Embryonic facial prominence (tissue), 1 donor: ENCODE measurements around the gene SFXN2.
"Not testable (repeated sequence)": the region's sequence is repeated elsewhere in the genome, so short reads cannot be mapped to it uniquely, and the experiment has no call there.

ENCODE experiments used
- DNase-seq: peaks from one replicate; pipeline ENCODE4 v3.0.0-alpha.2; 2016; ENCODE audit errors: extremely low spot score

Gene SFXN2

DNA sequence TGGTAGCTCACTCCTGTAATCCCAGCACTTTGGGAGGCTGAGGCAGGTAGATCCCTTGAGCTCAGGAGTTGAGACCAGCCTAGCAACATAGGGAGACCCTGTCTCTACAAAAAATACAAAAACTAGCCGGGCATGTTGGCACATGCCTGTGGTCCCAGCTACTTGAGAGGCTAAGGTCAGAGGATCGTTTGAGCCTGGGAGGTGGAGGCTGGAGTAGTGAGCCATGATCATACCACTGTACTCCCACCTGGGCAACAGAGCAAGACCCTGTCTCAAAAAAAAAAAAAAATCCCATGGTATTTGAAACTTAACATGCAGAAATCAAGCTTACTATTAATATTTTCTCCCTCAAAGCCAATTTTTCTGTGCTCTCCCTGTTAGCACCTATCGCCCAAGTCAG is 5.9 kb downstream of the SFXN2 start:
- DNase-seq: no peak

GRCh38 chr10:102720775-102721301 is 6.4 kb downstream of the SFXN2 start:
- no peak for DNase-seq

DNA sequence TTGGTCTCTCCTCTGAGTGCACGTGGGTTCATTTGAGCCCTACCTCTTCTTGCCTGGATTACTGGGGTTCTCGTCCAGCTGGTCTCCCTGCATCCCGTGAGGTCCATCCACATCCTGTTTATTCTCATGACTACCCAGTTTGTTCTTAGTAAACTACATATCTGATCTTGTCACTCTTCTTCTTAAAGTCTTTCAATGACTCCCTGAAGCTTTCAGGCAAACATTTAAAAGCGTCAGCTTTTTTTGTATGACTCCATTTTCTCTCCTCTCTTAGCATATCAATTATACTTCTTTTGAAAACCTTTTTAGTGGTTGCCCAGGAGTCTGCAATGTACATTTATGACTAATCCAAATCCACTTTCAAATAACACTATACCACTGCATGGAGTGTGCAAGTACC is 7.5 kb downstream of the SFXN2 start:
- no peak for DNase-seq

DNA sequence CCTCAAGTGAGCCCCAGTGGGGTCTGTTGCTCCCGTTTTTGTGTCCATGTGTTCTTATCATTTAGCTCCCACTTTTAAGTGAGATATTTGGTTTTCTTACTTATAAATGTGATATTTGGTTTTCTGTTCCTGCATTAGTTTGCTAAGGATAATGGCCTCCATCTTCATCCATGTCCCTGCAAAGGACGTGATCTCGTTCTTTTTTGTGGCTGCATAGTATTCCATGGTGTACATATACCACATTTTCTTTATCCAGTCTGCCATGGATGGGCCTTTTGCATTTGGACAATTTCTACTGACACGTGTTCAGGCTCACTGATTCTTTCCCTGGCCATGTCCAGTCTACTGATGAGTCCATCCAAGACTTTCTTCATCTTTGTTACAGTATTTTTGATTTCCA is 9.6 kb downstream of the SFXN2 start:
- no peak for DNase-seq

DNA sequence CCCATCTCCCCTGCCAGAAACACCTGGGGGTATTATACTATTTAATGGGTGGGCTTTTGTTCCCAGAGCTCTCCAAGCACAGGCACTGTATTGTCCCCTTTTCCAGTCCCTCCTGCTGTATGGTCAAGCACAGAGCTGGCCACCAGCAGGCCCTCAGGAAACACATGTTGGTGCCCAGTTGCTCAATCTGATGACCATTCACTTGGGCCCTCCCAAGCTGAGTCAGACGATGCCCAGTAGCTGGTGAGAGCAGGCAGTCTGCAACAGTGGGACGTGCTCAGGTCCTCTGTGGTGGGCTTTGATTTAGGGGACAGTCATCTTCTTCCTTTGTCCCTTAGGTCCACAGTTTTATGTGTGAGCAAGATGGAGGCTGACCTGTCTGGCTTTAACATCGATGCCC is 11.8 kb downstream of the SFXN2 start:
- no peak for DNase-seq

- DNase-seq: no peak
Measured at GRCh38 chr10:102727037-102727818, 12.8 kb downstream of the SFXN2 start.

- no peak for DNase-seq
Measured at GRCh38 chr10:102729029-102730026, 14.9 kb downstream of the SFXN2 start.

DNA sequence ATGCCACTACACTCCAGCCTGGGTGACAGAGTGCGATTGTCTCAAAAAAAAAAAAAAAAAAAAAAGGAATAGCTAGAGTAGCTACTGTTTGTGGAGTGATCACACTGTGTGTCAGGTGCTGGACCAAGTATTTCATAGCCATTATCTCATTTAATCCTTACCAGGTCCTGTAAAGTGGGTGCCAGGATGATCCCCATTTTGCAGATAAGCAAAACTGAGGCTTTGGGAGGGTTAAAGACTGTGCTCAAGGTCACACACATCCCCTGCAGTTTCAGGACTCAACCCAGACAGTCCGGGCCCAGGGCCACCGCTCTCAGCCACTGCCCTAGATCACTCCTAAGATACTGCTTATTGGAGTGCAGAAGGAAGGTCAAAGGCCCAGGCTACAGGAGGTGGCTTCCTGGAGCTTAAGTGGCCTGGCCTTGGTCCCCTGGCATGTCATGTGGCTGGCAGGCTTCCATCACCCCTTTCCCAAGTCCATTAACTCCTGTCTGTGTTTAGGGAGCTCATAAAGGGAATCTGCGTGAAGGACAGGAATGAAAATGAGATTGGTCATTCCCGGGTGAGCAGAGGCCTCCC is 16.9 kb downstream of the SFXN2 start:
- DNase-seq: no peak

DNA sequence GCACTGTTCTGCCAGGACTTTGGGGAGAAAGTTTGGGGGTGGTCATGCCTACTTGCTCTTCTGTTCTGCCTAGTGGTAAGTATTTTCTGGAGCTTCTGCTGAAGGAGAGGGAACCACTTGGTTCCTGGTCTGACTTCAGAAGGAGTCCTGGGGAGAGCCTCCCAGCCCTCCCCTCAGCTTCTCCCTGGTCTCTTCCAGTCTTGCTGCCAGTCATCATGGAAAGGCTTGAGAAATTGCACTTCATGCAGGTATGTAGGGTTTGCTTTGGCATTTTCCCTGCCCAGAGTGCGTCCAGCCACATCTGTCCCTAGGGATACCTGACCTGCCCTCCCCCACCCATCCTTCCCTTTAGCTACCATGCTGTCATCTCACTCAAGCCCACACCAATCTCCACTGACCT is 18.2 kb downstream of the SFXN2 start:
- no peak for DNase-seq

DNA sequence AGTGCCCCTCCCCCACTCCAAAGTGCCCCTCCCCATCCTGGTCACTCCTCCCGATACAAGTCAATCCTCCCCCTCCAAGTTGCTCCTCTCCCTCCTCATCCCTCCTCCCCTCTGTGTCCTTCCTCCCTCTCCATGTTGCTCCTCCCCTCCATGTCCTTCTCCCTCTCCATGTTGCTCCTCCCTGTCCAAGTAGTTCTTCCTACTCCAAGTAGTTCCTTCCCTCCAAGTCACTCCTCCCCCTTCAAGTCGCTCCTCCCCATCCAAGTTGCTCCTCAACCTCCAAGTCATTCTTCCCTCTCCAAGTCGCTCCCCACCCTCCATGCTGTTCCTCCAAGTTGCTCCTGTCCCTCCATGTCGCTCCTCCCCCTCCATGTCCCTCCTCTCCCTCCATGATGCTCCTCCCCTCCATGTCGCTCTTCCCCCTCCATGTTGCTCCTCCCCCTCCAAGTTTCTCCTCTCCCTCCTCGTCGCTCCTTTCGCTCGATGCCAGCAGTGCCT is 20.7 kb downstream of the SFXN2 start:
- DNase-seq: no peak

- DNase-seq: no peak
Measured at GRCh38 chr10:102738692-102739121, 24.3 kb downstream of the SFXN2 start.

- no peak for DNase-seq
Measured at GRCh38 chr10:102740229-102740628, 25.8 kb downstream of the SFXN2 start.

- no peak for DNase-seq
Measured at GRCh38 chr10:102741726-102742237, 27.3 kb downstream of the SFXN2 start.

- DNase-seq: not testable (repeated sequence)
Measured at GRCh38 chr10:102742313-102742712, 27.9 kb downstream of the SFXN2 start.

GRCh38 chr10:102743078-102743587 is 28.7 kb downstream of the SFXN2 start:
- DNase-seq: no peak

DNA sequence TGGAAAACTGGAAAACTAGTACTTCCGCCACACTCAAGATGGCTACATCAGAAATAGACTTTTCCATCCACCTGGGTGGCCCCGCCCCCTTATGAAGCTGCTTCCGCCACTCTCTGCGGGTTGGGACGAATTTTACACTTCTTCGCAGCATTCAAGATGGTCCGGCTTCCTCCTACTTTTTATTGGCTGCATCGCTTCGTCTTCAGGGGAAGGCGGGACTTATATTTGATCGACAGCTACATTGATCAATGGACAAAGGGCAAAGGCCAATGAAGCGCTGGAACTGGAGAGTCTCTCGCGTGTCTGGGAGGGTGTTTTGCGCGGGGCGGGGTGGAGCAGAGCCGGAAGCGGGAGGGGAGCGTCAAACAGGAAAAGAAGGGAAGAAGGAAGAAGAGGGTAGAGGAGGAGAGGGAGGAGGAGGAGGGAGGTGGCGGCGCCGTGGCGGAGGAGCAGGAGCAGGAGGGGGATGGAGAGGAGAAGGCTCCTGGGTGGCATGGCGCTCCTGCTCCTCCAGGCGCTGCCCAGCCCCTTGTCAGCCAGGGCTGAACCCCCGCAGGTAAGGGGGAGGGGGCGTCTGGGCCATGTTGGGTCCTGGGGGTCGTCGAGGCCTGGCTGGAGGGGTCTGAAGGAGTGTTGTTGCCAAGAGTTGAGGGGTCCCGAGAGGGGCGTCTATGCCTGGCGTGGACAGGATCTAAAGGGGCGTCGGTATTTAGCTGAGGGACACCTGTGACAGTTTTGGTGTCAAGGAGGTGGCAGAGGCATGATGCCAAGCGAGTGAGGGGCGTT is 29.3 kb downstream of the SFXN2 start, which contains the start of gene WBP1L:
Gene WBP1L (plus strand): TSS at position 361 of the 786 bp plus-strand sequence. CDS start 106 bp downstream, at position 467.
- DNase-seq: peak; percentile 99

GRCh38 chr10:102744374-102745051 is 30.1 kb downstream of the SFXN2 start:
- no peak for DNase-seq

- DNase-seq: no peak
Measured at GRCh38 chr10:102745157-102745556, 30.7 kb downstream of the SFXN2 start.

DNA sequence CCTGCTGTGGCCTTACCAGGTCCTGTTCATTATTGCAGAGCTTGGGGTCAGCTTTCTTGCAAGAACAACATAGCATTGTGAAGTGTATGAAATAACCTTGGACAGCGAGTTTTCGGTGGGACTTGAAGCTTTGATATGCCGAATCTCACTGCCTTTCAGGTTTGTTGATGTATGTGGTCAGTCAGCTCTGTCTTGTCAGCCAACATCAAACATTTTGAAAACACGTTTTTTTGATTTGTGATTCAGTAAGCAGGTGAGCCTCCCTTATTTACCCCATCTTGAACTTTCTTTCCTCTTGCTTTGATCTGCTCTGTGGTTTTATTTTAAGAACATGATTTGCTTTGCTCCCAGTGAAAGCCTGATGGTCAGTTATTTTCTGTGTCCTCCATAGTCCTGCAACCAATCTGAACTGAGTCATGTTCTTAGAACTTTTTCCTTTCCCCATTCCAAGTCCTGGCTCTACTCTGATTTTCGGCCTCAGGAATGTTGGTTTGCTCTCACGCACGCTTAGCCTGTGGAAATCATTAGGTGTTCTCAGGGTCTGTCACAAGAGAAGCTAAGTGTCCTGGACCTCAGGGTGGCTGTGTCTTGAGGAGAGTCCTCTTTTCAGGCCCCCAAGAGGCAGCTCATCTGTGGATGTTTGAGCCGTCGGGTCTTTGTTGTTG is 38.0 kb downstream of the SFXN2 start:
- DNase-seq: no peak
